CD4-positive, CD25-positive, alpha-beta regulatory T cell (primary cell): ENCODE measurements around the gene MUS81. TPM values are rescaled to one million over a fixed set of nuclear protein-coding genes. Genes with fewer than 3 reads are reported as not detected.

Experiments used
- ATAC-seq, 2 donors: fragments of 150-1000 bp; cut with Tn5 transposase; one replicate each; pipeline ENCODE4 v1.10.0; 2021; ENCODE audit warnings: low read depth in 2 of 2, moderate number of reproducible peaks in 2 of 2, moderate library complexity in 1 of 2
- DNase-seq, 3 donors: peaks; one replicate each; pipeline versions ENCODE4 v3.0.0 to v3.0.0-alpha.2; 2012 to 2022; ENCODE audit warnings: mixed read lengths in 1 of 3
- H3K27ac ChIP-seq: one replicate; pipeline ENCODE4 v1.7.0; 2013; ENCODE audit warnings: mild to moderate bottlenecking, low read length; ENCODE audit not compliant: insufficient read depth, poor library complexity, severe bottlenecking
- H3K27me3 ChIP-seq: one replicate; pipeline ENCODE4 v1.7.0; 2013; ENCODE audit warnings: low read length; ENCODE audit not compliant: control insufficient read depth, insufficient read depth
- H3K36me3 ChIP-seq: one replicate; pipeline ENCODE4 v1.7.0; 2013; ENCODE audit warnings: mild to moderate bottlenecking, low read length, moderate library complexity; ENCODE audit not compliant: control insufficient read depth, insufficient read depth
- H3K4me1 ChIP-seq: 2 replicates; pipeline ENCODE4 v1.7.0; 2013; ENCODE audit warnings: mild to moderate bottlenecking, low read length; ENCODE audit not compliant: insufficient read depth, control insufficient read depth, poor library complexity, severe bottlenecking
- H3K4me3 ChIP-seq: one replicate; pipeline ENCODE4 v1.7.0; 2013; ENCODE audit warnings: low read depth, mild to moderate bottlenecking, low read length, moderate library complexity
- H3K9me3 ChIP-seq, 2 experiments: 1 replicate in 1 of 2; 2 replicates in 1 of 2; pipeline ENCODE4 v1.7.0; 2013; ENCODE audit warnings: low read length in 2 of 2, mild to moderate bottlenecking in 1 of 2, moderate library complexity in 1 of 2; ENCODE audit not compliant: control insufficient read depth in 2 of 2
- H3K27ac Mint-ChIP-seq, 3 donors: one replicate each; pipeline ENCODE4 v1.8.0; 2020 to 2022; ENCODE audit warnings: mild to moderate bottlenecking in 3 of 3, mixed read lengths in 3 of 3, moderate library complexity in 2 of 3
- H3K27me3 Mint-ChIP-seq: one replicate; pipeline ENCODE4 v1.8.0; 2022; ENCODE audit warnings: mild to moderate bottlenecking, mixed read lengths
- H3K36me3 Mint-ChIP-seq: one replicate; pipeline ENCODE4 v1.8.0; 2020; ENCODE audit warnings: mixed read lengths
- H3K4me1 Mint-ChIP-seq, 4 donors: one replicate each; pipeline ENCODE4 v1.8.0; 2020 to 2022; ENCODE audit warnings: mixed read lengths in 4 of 4, mild to moderate bottlenecking in 1 of 4
- H3K4me3 Mint-ChIP-seq, 4 donors: one replicate each; pipeline ENCODE4 v1.8.0; 2020 to 2022; ENCODE audit warnings: mild to moderate bottlenecking in 4 of 4, mixed read lengths in 4 of 4, moderate library complexity in 3 of 4
- H3K9me3 Mint-ChIP-seq, 7 donors: one replicate each; pipeline ENCODE4 v1.8.0; 2020 to 2022; ENCODE audit warnings: mixed read lengths in 7 of 7, mild to moderate bottlenecking in 3 of 7, moderate library complexity in 2 of 7
- polyA plus RNA-seq, 4 donors: library from polyadenylated mRNA; unstranded; fragments of 300-500 nt; fragmentation: Illumina TruSeq; gene quantifications; one replicate each; pipeline ENCODE4 v1.2.3, GENCODE V29; 2021
- total RNA-seq: library from RNA; stranded (reverse); gene quantifications from one replicate; pipeline ENCODE4 v1.2.3, GENCODE V29; 2022

Gene MUS81
- total and polyA plus RNA-seq, 5 donors from 2014 or later, result 22.7 to 51.1 (median 24.0) TPM

DNA sequence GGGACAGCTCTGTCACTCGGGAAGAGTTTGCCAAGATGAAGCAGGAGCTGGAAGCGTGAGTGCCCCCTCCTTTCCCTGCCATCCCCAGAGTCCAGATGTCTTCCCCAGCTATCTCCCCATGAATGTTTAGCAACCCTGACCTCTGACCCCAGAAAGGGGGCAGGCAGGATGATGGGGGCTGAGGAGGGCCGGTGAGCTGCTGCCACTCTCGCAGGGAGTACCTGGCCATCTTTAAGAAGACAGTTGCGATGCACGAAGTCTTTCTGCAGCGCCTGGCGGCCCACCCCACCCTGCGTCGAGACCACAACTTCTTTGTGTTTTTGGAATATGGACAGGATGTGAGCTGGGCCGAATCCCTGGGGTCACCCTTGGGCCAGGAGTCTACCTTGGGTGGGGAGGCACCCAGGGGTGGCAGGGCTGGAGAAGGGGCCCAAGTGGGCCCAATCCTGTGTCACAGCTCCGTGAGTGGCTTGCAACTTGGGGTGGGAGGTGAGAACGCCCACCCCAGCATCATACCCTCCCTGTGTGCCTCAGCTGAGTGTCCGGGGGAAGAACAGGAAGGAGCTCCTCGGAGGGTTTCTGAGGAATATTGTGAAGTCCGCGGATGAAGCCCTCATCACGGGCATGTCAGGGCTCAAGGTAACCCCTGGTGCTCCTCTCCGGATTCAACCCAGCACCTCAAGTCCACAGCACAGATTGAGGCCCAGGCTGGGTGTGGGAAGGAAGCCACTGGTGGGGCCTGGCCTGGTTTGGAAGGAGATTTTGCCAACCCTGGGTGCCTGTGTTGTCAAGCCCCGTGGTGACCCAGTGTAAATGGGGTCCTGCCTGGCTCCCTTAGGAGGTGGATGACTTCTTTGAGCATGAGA is 9.8 kb upstream of the MUS81 start:
- ATAC-seq (no peak), DNase-seq (no peak)
- Histone ChIP-seq H3K4me1 (peaks cover 18% of the 10 kb centered on the region), H3K27me3 (no peaks in the 10 kb centered on the region), H3K36me3 (peaks cover 44% of the 10 kb centered on the region), H3K9me3 (peaks cover 6 to 9% of the 10 kb centered on the region in 2 experiments), H3K4me3 (no peak overlapping the region), H3K27ac (no peak overlapping the region)
- peaks cover 29% of the 10 kb centered on the region for H3K36me3 Mint-ChIP-seq
- H3K4me1 Mint-ChIP-seq, result peaks cover 0 to 28% (median 9%) of the 10 kb centered on the region in 4 donors
- no peaks in the 10 kb centered on the region for H3K27me3 Mint-ChIP-seq
- H3K4me3 Mint-ChIP-seq, result no peak overlapping the region
- peaks cover 0 to 2% (median 0%) of the 10 kb centered on the region in 7 donors for H3K9me3 Mint-ChIP-seq
- H3K27ac Mint-ChIP-seq, result no peak overlapping the region

DNA sequence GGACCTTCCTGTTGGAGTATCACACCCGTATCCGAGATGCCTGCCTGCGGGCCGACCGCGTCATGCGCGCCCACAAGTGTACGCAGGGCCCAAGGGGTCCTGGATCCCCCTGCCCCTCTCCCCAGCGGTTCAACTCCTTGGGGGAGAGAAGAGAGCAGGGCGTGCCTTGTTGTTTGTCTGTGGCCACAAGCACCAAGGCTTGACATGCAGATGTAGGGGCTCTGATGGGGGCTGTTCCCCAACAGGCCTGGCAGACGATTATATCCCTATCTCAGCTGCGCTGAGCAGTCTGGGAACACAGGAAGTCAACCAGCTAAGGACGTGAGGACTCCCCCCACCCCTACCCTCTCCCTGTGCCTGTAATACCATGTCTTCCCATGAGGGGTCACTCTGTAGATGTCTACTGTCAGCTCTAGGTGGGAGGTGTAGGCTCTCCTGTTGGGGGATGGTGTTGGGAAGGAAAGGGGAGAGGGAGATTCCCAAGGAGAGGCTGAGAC is 9.1 kb upstream of the MUS81 start:
- Mint-ChIP-seq H3K4me1 (peaks cover 0 to 35% (median 14%) of the 10 kb centered on the region in 4 donors), H3K4me3 (no peak overlapping the region), H3K36me3 (peaks cover 32% of the 10 kb centered on the region), H3K27me3 (no peaks in the 10 kb centered on the region), H3K9me3 (peaks cover 0 to 2% (median 0%) of the 10 kb centered on the region in 7 donors), H3K27ac (no peak overlapping the region)
- Histone ChIP-seq H3K36me3 (peaks cover 51% of the 10 kb centered on the region), H3K4me1 (peaks cover 25% of the 10 kb centered on the region), H3K4me3 (no peak overlapping the region), H3K9me3 (peaks cover 6 to 9% of the 10 kb centered on the region in 2 experiments), H3K27me3 (no peaks in the 10 kb centered on the region), H3K27ac (no peak overlapping the region)
- ATAC-seq (no peak), DNase-seq (peak in 1 of 3 donors; percentile 42)

DNA sequence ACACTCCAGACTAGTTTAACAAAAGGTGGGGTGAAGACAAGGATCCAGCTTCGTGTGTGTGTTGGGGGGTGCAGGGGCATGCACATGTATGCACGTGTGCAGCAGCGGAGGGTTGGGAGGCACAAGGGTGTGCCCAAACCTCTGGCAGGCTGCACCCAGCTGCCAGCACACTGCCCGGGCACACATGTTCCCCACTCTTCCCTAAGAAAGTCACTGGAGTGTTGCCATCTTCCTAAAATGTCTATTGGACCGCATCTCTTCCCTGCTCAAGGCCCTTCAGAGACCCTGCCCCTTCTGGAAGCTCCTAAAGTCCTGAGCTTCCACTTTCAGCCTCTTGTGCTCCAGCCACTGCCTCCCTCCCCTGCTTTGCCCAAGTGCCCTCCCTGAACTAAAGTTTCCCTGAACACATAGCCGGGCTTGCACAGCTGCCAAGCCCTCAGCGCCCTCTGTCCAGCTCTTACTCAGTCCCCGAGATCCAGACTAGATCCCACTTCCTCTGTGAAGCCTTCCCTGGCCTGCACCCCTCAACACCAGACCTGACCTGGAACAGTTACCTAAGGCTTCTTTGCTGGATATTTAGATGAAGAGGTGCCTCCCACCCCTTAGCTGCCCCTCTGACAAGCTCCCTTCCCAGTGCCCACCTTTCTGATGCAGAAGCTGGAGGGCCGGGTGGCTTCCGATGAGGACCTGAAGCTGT is 8.3 kb upstream of the MUS81 start:
- no peak overlapping the region for H3K27ac ChIP-seq

DNA sequence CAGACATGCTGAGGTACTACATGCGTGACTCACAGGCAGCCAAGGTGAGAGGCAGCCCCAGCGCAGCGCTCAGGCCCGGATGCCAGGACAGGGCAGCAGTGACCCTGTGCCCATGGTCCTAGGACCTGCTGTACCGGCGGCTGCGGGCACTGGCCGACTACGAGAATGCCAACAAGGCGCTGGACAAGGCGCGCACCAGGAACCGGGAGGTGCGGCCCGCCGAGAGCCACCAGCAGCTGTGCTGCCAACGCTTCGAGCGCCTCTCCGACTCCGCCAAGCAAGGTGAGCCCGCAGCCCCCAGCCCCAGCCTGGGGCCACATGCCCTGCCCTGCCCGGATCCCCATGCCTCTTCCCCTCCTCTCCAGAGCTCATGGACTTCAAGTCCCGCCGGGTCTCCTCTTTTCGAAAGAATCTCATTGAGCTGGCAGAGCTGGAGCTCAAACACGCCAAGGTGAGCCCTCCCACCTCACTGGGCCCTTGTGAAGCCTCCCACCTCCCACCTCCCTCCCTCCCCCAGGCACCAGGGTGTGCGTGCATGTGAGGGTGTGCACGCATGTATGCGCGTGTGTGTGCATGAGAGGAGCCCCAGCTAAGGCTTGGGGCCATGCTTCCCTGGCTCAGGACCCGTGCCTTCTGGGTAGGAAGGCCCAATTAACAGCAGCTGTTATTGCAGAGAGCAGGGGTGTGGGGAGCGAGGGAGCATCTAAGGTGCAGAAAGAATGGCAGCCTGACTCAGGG is 7.6 kb upstream of the MUS81 start:
- H3K4me1 Mint-ChIP-seq, result peaks cover 0 to 44% (median 23%) of the 10 kb centered on the region in 4 donors
- H3K27ac ChIP-seq, result no peak overlapping the region
- no peak overlapping the region for H3K27ac Mint-ChIP-seq
- H3K9me3 Mint-ChIP-seq, result peaks cover 0 to 2% (median 0%) of the 10 kb centered on the region in 7 donors
- H3K9me3 ChIP-seq, result peaks cover 6 to 9% of the 10 kb centered on the region in 2 experiments
- DNase-seq (no peak), ATAC-seq (no peak)
- peaks cover 40% of the 10 kb centered on the region for H3K36me3 Mint-ChIP-seq
- H3K36me3 ChIP-seq, result peaks cover 53% of the 10 kb centered on the region
- H3K27me3 Mint-ChIP-seq, result no peaks in the 10 kb centered on the region
- H3K4me1 ChIP-seq, result peaks cover 34% of the 10 kb centered on the region
- H3K4me3 ChIP-seq, result no peak overlapping the region
- no peaks in the 10 kb centered on the region for H3K27me3 ChIP-seq
- peak overlapping the region in 1 of 4 donors; percentile 56 for H3K4me3 Mint-ChIP-seq

More for the DNA sequence above, 8.3 kb upstream of the MUS81 start:
- H3K9me3 Mint-ChIP-seq, result peaks cover 0 to 2% (median 0%) of the 10 kb centered on the region in 7 donors
- Histone ChIP-seq H3K4me3 (no peak overlapping the region), H3K36me3 (peaks cover 53% of the 10 kb centered on the region), H3K4me1 (peaks cover 34% of the 10 kb centered on the region), H3K9me3 (peaks cover 6 to 9% of the 10 kb centered on the region in 2 experiments), H3K27me3 (no peaks in the 10 kb centered on the region)
- peak overlapping the region in 2 of 3 donors; percentile 12 to 51 for H3K27ac Mint-ChIP-seq
- peak overlapping the region in 2 of 4 donors; percentile 26 to 56 for H3K4me3 Mint-ChIP-seq
- H3K27me3 Mint-ChIP-seq, result no peaks in the 10 kb centered on the region
- H3K4me1 Mint-ChIP-seq, result peaks cover 0 to 43% (median 22%) of the 10 kb centered on the region in 4 donors
- H3K36me3 Mint-ChIP-seq, result peaks cover 40% of the 10 kb centered on the region
- DNase-seq (no peak), ATAC-seq (no peak)

DNA sequence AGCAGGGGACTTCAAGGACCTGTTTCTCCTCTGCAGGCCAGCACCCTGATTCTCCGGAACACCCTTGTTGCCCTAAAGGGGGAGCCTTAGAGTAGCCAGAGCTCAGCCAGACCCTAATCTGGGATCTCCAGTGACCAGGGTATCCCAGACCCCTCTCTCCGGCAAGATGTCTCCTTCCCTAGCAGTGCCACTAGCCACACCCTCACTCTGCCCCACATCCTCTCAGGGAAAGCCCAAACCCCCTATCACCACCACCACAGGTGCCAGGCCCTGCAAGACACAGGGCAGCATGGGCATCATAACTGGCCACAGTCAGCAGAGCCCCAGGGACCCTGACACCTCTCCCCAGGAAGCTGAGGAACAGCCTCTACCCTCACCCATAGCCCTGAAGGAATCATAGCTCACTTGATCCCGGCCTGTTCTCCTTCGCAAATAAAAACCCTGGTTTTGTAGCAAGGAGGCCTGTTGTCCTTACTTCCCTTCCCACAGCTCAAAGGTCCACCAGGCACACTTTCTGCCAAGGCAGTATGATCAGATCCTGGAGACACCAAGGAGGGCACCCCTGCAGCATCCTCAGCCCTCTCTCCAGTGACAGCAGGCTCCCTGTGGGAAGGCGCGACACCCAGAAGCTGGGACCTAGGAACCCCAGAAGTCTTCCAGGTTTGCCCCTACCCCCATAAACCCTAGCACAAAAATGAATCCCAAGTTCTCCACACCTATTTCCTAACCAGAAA is 6.8 kb upstream of the MUS81 start:
- H3K36me3 Mint-ChIP-seq, result peaks cover 40% of the 10 kb centered on the region

DNA sequence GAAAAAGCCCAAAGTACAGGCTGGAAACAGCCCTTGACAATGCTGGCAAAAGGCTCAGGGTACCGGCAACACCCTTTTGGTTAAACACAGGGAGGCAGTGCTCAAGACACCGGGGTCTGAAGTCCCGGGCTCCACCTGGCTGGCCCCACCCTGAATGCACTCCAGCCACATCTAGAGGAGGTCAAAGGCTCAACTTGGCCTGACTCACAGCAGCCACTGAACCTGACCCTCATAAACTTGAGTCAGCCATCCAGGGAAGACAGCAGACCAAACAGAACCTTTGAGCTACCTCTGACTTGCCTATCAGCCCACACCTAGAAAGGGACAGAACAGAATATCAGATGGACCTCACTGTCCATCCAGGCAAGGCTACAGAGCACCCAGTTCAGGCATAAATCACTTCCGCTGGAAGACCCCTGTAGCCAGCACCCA is 6.1 kb upstream of the MUS81 start:
- peaks cover 6 to 9% of the 10 kb centered on the region in 2 experiments for H3K9me3 ChIP-seq

More for the DNA sequence above, 6.8 kb upstream of the MUS81 start:
- H3K4me1 Mint-ChIP-seq, result peaks cover 3 to 46% (median 26%) of the 10 kb centered on the region in 4 donors
- no peak for ATAC-seq
- Histone ChIP-seq H3K4me1 (peaks cover 36% of the 10 kb centered on the region), H3K27ac (no peak overlapping the region), H3K36me3 (peaks cover 53% of the 10 kb centered on the region), H3K27me3 (no peaks in the 10 kb centered on the region), H3K4me3 (no peak overlapping the region), H3K9me3 (peaks cover 6 to 9% of the 10 kb centered on the region in 2 experiments)
- H3K9me3 Mint-ChIP-seq, result peaks cover 0 to 2% (median 0%) of the 10 kb centered on the region in 7 donors
- H3K27ac Mint-ChIP-seq, result peak overlapping the region in 2 of 3 donors; percentile 47 to 79
- peak overlapping the region in 1 of 4 donors; percentile 89 for H3K4me3 Mint-ChIP-seq
- no peak for DNase-seq
- peaks cover 7% of the 10 kb centered on the region for H3K27me3 Mint-ChIP-seq

More for the DNA sequence above, 6.1 kb upstream of the MUS81 start:
- Histone ChIP-seq H3K4me3 (no peak overlapping the region), H3K4me1 (peaks cover 44% of the 10 kb centered on the region), H3K36me3 (peaks cover 53% of the 10 kb centered on the region), H3K27ac (no peak overlapping the region), H3K27me3 (no peaks in the 10 kb centered on the region)
- peaks cover 0 to 2% (median 0%) of the 10 kb centered on the region in 7 donors for H3K9me3 Mint-ChIP-seq
- ATAC-seq (no peak), DNase-seq (no peak)
- peak overlapping the region; percentile 62 to 94 (median 84) for H3K4me3 Mint-ChIP-seq
- H3K27me3 Mint-ChIP-seq, result peaks cover 7% of the 10 kb centered on the region
- H3K36me3 Mint-ChIP-seq, result peaks cover 40% of the 10 kb centered on the region
- peak overlapping the region in 1 of 3 donors; percentile 65 for H3K27ac Mint-ChIP-seq
- peaks cover 3 to 53% (median 29%) of the 10 kb centered on the region in 4 donors for H3K4me1 Mint-ChIP-seq
